Suprapubic skin (tissue), 4 donors: ENCODE measurements around the gene CUL9. TPM values are rescaled to one million over a fixed set of nuclear protein-coding genes. Genes with fewer than 3 reads are reported as not detected.
A peak's percentile ranks its signal among the peaks of the same experiment; 100 is the strongest.

Experiments used
- DNase-seq, 2 donors: peaks; one replicate each; pipeline ENCODE4 v3.0.0-alpha.2; 2019; ENCODE audit warnings: low spot score in 2 of 2
- H3K27ac ChIP-seq: fragments of 200-600 bp; sonication (generic); one replicate; pipeline ENCODE4 v1.5.1; 2019
- H3K27me3 ChIP-seq: fragments of 200-600 bp; sonication (generic); one replicate; pipeline ENCODE4 v1.5.1; 2019
- H3K36me3 ChIP-seq: fragments of 200-600 bp; sonication (generic); one replicate; pipeline ENCODE4 v1.5.1; 2019
- H3K4me1 ChIP-seq: fragments of 200-600 bp; sonication (generic); one replicate; pipeline ENCODE4 v1.5.1; 2019
- H3K4me3 ChIP-seq: fragments of 200-600 bp; sonication (generic); one replicate; pipeline ENCODE4 v1.5.1; 2019; ENCODE audit warnings: mild to moderate bottlenecking
- H3K9me3 ChIP-seq: fragments of 200-600 bp; sonication (generic); one replicate; pipeline ENCODE4 v1.5.1; 2019
- EP300 ChIP-seq: sonication (generic); formaldehyde crosslinking; IDR thresholded peaks from one replicate; pipeline ENCODE4 v1.6.1; 2017; ENCODE audit warnings: antibody characterized with exemption
- POLR2A ChIP-seq, 2 donors: fragments of 450-650 bp; IDR thresholded peaks; one replicate each; pipeline ENCODE4 v1.6.1; 2017; ENCODE audit warnings: antibody characterized with exemption in 2 of 2, mild to moderate bottlenecking in 2 of 2, moderate library complexity in 2 of 2
- POLR2AphosphoS5 ChIP-seq, 3 donors: sonication (generic); formaldehyde crosslinking; IDR thresholded peaks; one replicate each; pipeline ENCODE4 v1.6.1; 2017; ENCODE audit warnings: antibody characterized with exemption in 3 of 3
- WGBS: methylation state at CpG from one replicate; pipeline ENCODE4 v1.1.5; 2018; 5-methylcytosine and 5-hydroxymethylcytosine counted together
- total RNA-seq, 4 donors: library from RNA; depleted of rRNA; stranded (reverse); fragments of >200 nt; gene quantifications; one replicate each; pipeline ENCODE4 v1.1.0, GENCODE V29; 2016
- TF ChIP-seq, protein P1 (sequence below), 2 donors: fragments of 200-600 bp in 1 of 2; fragments of 450-650 bp in 1 of 2; sonication (generic) in 1 of 2; IDR thresholded peaks; one replicate each; pipeline ENCODE4 v1.5.1; 2016 to 2019; ENCODE audit warnings: antibody characterized with exemption in 2 of 2, mild to moderate bottlenecking in 1 of 2, moderate library complexity in 1 of 2

Gene CUL9
- total RNA-seq, 4 donors from 2014 or later, result 51.8 to 130 (median 92.4) TPM

GRCh38 chr6:43263314-43264178, 81.5 kb downstream of the CUL9 start:
- no peak for TF ChIP-seq EP300
- TF ChIP-seq, protein P1, sequence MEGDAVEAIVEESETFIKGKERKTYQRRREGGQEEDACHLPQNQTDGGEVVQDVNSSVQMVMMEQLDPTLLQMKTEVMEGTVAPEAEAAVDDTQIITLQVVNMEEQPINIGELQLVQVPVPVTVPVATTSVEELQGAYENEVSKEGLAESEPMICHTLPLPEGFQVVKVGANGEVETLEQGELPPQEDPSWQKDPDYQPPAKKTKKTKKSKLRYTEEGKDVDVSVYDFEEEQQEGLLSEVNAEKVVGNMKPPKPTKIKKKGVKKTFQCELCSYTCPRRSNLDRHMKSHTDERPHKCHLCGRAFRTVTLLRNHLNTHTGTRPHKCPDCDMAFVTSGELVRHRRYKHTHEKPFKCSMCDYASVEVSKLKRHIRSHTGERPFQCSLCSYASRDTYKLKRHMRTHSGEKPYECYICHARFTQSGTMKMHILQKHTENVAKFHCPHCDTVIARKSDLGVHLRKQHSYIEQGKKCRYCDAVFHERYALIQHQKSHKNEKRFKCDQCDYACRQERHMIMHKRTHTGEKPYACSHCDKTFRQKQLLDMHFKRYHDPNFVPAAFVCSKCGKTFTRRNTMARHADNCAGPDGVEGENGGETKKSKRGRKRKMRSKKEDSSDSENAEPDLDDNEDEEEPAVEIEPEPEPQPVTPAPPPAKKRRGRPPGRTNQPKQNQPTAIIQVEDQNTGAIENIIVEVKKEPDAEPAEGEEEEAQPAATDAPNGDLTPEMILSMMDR (IDR thresholded peaks at IDR 0.05), result peak; percentile 20 to 63
- no peak for DNase-seq
- Histone ChIP-seq H3K27me3 (peaks cover 8% of the 10 kb centered on the region), H3K4me1 (peaks cover 4% of the 10 kb centered on the region), H3K27ac (no peak overlapping the region), H3K36me3 (no peaks in the 10 kb centered on the region), H3K9me3 (no peaks in the 10 kb centered on the region), H3K4me3 (no peak overlapping the region)
- WGBS, result 58% methylated on average over 11 of the region's 12 CpGs

GRCh38 chr6:43264599-43265145, 82.7 kb downstream of the CUL9 start:
- Histone ChIP-seq H3K27ac (no peak overlapping the region), H3K4me3 (no peak overlapping the region), H3K4me1 (peaks cover 12% of the 10 kb centered on the region), H3K36me3 (no peaks in the 10 kb centered on the region), H3K27me3 (peaks cover 11% of the 10 kb centered on the region), H3K9me3 (no peaks in the 10 kb centered on the region)
- WGBS, result 87% methylated on average over 5 of the region's 5 CpGs
- no peak for DNase-seq
- TF ChIP-seq POLR2A (IDR thresholded peaks at IDR 0.05) (no peak), EP300 (no peak), POLR2AphosphoS5 (IDR thresholded peaks at IDR 0.05) (no peak)
- TF ChIP-seq, protein P1 (IDR thresholded peaks at IDR 0.05), result no peak

DNA sequence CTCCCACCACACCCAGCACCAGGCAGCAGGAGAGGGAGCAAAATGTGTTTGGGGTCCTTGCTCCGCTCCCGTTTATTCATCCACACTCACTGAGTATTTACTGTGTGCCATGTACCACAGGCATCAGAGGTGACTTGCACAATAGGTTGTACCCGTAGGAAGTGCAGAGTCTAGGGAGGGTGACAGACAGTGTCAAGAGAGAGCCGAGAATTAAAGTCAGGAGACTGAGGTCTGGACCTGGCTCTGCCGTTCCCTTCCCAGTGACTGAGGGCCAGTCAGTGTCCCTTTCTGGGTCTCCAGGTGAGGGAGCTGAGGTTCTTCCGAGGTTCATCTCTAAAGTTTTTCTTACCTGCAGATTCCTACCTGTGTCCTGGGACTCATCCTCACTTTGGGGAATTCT, 83.6 kb downstream of the CUL9 start:
- WGBS, result 91% methylated on average over 4 of the region's 6 CpGs
- H3K27ac ChIP-seq, result no peak overlapping the region
- TF ChIP-seq POLR2AphosphoS5 (IDR thresholded peaks at IDR 0.05), result no peak
- no peak for TF ChIP-seq EP300
- TF ChIP-seq, protein P1 (IDR thresholded peaks at IDR 0.05), result no peak

DNA sequence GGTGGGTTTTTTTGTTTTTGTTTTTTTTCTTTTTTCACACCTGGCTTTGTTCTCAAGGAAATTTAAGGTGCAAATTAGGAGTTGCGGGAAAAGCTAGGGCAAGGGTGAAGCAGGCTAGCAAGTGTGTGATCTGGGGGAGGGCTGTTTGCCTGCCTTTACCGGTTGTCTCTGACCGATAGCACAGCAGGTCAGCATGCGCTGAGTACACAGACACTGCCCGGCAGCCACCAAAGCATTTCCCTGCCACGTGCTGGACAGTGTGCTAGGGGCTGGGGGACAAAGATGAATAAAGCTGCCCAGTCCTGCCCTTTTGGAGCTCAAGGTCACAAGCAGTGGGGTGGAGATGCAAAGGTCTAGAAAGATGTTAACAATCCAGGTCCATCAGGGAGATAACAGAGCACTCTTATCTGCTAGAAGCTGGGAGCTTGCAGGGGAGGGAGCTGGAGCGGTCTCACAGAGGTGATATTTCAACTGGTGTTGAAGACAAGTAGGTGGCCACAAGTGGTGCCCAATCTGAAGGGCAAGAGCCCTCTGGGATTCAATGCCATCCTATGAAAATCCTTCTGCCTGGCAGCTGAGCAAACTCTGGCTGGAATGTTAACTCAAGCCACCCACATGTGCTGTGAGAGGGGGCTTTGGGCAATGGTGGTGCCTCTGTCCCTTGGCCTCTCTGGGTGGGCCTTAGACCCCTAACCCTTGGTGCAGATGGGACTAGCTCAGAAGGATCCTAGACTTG, 85.8 kb downstream of the CUL9 start:
- peaks cover 17% of the 10 kb centered on the region for H3K4me1 ChIP-seq
- no peak overlapping the region for H3K4me3 ChIP-seq
- TF ChIP-seq, protein P1 (IDR thresholded peaks at IDR 0.05), result no peak
- TF ChIP-seq POLR2AphosphoS5 (IDR thresholded peaks at IDR 0.05), result no peak
- no peak for TF ChIP-seq POLR2A (IDR thresholded peaks at IDR 0.05)
- TF ChIP-seq EP300, result no peak
- H3K27ac ChIP-seq, result no peak overlapping the region
- DNase-seq, result no peak
- peaks cover 15% of the 10 kb centered on the region for H3K27me3 ChIP-seq
- 88% methylated on average over 7 of the region's 7 CpGs for WGBS
- H3K9me3 ChIP-seq, result no peaks in the 10 kb centered on the region
- H3K36me3 ChIP-seq, result no peaks in the 10 kb centered on the region

More for the DNA sequence above, 83.6 kb downstream of the CUL9 start:
- H3K36me3 ChIP-seq, result no peaks in the 10 kb centered on the region
- no peaks in the 10 kb centered on the region for H3K9me3 ChIP-seq
- no peak for DNase-seq
- H3K4me3 ChIP-seq, result no peak overlapping the region
- H3K27me3 ChIP-seq, result peaks cover 15% of the 10 kb centered on the region
- peaks cover 17% of the 10 kb centered on the region for H3K4me1 ChIP-seq

DNA sequence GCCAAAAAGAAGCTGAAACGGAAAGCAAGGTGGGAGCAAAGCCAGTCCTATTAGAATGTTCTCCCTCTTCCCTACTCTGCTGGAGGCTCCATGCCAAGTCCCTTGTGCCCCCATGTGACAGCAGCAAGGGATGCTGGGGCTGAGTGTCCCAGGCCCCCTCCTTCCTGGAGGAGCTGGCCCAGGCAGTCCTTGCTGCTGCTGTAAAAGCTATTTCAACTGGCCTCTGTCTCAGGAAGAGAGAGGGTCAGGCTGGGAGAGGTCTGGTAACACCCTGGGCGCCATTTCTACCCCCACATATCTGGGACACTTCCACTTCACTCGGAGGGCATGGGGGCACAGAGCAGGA, 86.3 kb downstream of the CUL9 start:
- Histone ChIP-seq H3K27me3 (peaks cover 15% of the 10 kb centered on the region), H3K9me3 (no peaks in the 10 kb centered on the region), H3K4me1 (peaks cover 17% of the 10 kb centered on the region), H3K27ac (no peak overlapping the region), H3K36me3 (no peaks in the 10 kb centered on the region), H3K4me3 (no peak overlapping the region)
- no peak for DNase-seq
- TF ChIP-seq POLR2A (IDR thresholded peaks at IDR 0.05), result no peak
- TF ChIP-seq, protein P1 (IDR thresholded peaks at IDR 0.05), result no peak
- no peak for TF ChIP-seq POLR2AphosphoS5 (IDR thresholded peaks at IDR 0.05)
- 66% methylated on average over 3 of the region's 3 CpGs for WGBS
